Suprapubic skin (tissue), 4 donors: ENCODE data around the gene LILRB5. TPM values are rescaled to one million over a fixed set of nuclear protein-coding genes. Genes with fewer than 3 reads are reported as not detected.

Source experiments
- DNase-seq, 2 donors: peaks; one replicate each; pipeline ENCODE4 v3.0.0-alpha.2; 2019; ENCODE audit warnings: low spot score in 2 of 2
- H3K27ac ChIP-seq: fragments of 200-600 bp; sonication (generic); one replicate; pipeline ENCODE4 v1.5.1; 2019
- H3K27me3 ChIP-seq: fragments of 200-600 bp; sonication (generic); one replicate; pipeline ENCODE4 v1.5.1; 2019
- H3K36me3 ChIP-seq: fragments of 200-600 bp; sonication (generic); one replicate; pipeline ENCODE4 v1.5.1; 2019
- H3K4me1 ChIP-seq: fragments of 200-600 bp; sonication (generic); one replicate; pipeline ENCODE4 v1.5.1; 2019
- H3K4me3 ChIP-seq: fragments of 200-600 bp; sonication (generic); one replicate; pipeline ENCODE4 v1.5.1; 2019; ENCODE audit warnings: mild to moderate bottlenecking
- H3K9me3 ChIP-seq: fragments of 200-600 bp; sonication (generic); one replicate; pipeline ENCODE4 v1.5.1; 2019
- EP300 ChIP-seq: sonication (generic); formaldehyde crosslinking; IDR thresholded peaks from one replicate; pipeline ENCODE4 v1.6.1; 2017; ENCODE audit warnings: antibody characterized with exemption
- POLR2A ChIP-seq, 2 donors: fragments of 450-650 bp; IDR thresholded peaks; one replicate each; pipeline ENCODE4 v1.6.1; 2017; ENCODE audit warnings: antibody characterized with exemption in 2 of 2, mild to moderate bottlenecking in 2 of 2, moderate library complexity in 2 of 2
- POLR2AphosphoS5 ChIP-seq, 3 donors: sonication (generic); formaldehyde crosslinking; IDR thresholded peaks; one replicate each; pipeline ENCODE4 v1.6.1; 2017; ENCODE audit warnings: antibody characterized with exemption in 3 of 3
- WGBS: methylation state at CpG from one replicate; pipeline ENCODE4 v1.1.5; 2018; 5-methylcytosine and 5-hydroxymethylcytosine counted together
- total RNA-seq, 4 donors: library from RNA; depleted of rRNA; stranded (reverse); fragments of >200 nt; gene quantifications; one replicate each; pipeline ENCODE4 v1.1.0, GENCODE V29; 2016
- TF ChIP-seq, protein P1 (sequence below), 2 donors: fragments of 200-600 bp in 1 of 2; fragments of 450-650 bp in 1 of 2; sonication (generic) in 1 of 2; IDR thresholded peaks; one replicate each; pipeline ENCODE4 v1.5.1; 2016 to 2019; ENCODE audit warnings: antibody characterized with exemption in 2 of 2, mild to moderate bottlenecking in 1 of 2, moderate library complexity in 1 of 2

The LILRB5 gene
- total RNA-seq, 4 donors from 2014 or later: 0.68 to 3.4 (median 2.0) TPM

DNA sequence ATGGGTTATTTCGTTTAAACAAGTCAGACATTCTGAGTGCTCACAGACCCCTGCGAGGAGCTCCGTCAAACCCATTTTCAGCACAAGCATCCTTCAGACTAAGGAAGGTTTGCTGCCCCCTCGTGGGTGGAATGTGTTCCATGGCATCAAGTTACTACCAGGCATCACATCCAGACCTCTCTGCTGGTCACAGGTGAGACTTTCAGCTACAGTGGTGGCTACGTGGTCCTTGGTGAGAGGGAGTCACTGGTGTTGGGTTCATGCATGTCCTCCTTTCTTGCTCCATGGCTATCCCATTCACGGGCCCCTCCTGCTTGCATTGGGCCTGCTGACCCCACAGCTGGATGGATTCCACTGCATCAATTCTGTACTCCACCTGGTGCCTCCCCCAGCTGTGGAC lies 9.1 kb upstream of the LILRB5 start:
- Histone ChIP-seq H3K4me1 (no peaks in the 10 kb centered on the region), H3K27me3 (peaks cover 4% of the 10 kb centered on the region), H3K9me3 (no peaks in the 10 kb centered on the region), H3K36me3 (no peaks in the 10 kb centered on the region), H3K4me3 (no peak overlapping the region), H3K27ac (no peak overlapping the region)
- DNase-seq: peak; percentile 64 to 86
- 8% methylated on average over 5 of the region's 6 CpGs for WGBS
- TF ChIP-seq, protein P1, sequence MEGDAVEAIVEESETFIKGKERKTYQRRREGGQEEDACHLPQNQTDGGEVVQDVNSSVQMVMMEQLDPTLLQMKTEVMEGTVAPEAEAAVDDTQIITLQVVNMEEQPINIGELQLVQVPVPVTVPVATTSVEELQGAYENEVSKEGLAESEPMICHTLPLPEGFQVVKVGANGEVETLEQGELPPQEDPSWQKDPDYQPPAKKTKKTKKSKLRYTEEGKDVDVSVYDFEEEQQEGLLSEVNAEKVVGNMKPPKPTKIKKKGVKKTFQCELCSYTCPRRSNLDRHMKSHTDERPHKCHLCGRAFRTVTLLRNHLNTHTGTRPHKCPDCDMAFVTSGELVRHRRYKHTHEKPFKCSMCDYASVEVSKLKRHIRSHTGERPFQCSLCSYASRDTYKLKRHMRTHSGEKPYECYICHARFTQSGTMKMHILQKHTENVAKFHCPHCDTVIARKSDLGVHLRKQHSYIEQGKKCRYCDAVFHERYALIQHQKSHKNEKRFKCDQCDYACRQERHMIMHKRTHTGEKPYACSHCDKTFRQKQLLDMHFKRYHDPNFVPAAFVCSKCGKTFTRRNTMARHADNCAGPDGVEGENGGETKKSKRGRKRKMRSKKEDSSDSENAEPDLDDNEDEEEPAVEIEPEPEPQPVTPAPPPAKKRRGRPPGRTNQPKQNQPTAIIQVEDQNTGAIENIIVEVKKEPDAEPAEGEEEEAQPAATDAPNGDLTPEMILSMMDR (IDR thresholded peaks at IDR 0.05): peak in 1 of 2 donors; percentile 69
- TF ChIP-seq POLR2A (IDR thresholded peaks at IDR 0.05): no peak

DNA sequence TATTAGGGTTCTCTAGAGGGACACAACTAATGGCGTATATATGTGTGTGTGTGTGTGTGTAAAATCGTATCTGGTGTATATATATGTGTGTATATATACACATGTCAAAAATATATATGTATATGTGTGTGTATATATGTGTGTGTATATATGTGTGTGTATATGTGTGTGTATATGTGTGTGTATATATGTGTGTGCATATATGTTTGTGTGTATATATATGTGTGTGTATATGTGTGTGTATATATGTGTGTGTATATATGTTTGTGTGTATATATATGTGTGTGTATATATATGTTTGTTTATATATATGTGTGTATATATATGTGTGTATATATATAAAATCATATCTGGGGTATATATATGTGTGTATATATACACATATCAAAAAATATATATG lies 5.4 kb upstream of the LILRB5 start:
- H3K9me3 ChIP-seq: no peaks in the 10 kb centered on the region
- no peak for TF ChIP-seq POLR2A (IDR thresholded peaks at IDR 0.05)
- TF ChIP-seq EP300: no peak
- no peak for TF ChIP-seq POLR2AphosphoS5 (IDR thresholded peaks at IDR 0.05)
- TF ChIP-seq, protein P1 (IDR thresholded peaks at IDR 0.05): no peak
- no peaks in the 10 kb centered on the region for H3K36me3 ChIP-seq
- 74% methylated on average over 2 of the region's 2 CpGs for whole genome bisulfite sequencing
- peaks cover 4% of the 10 kb centered on the region for H3K27me3 ChIP-seq
- no peak for DNase-seq
- H3K4me1 ChIP-seq: no peaks in the 10 kb centered on the region
- no peak overlapping the region for H3K4me3 ChIP-seq
- no peak overlapping the region for H3K27ac ChIP-seq

DNA sequence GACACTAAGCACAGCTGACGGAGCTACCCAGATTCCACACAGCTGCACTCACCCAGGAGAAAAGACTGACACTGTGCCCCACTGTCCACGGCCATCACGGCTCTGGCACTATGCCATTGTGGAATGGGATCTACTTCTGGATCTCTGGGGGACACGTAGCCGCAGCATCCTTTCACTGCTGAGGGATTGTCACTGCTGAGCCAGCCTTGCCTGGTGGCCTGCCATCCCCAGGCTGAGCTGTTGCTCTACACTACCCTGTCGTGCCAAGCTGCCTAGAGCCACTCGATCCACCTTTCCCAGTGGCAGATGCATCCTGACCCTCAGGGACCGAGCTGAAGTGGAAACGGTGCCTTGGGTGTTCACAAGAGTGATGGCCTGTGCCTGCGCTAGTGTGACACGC lies 5.0 kb upstream of the LILRB5 start:
- H3K4me3 ChIP-seq: no peak overlapping the region
- peak; percentile 30 to 66 for DNase-seq
- no peaks in the 10 kb centered on the region for H3K4me1 ChIP-seq
- peaks cover 7% of the 10 kb centered on the region for H3K27me3 ChIP-seq
- no peak overlapping the region for H3K27ac ChIP-seq
- no peaks in the 10 kb centered on the region for H3K9me3 ChIP-seq
- WGBS: 72% methylated on average over 9 of the region's 11 CpGs
- no peaks in the 10 kb centered on the region for H3K36me3 ChIP-seq
- TF ChIP-seq POLR2AphosphoS5 (IDR thresholded peaks at IDR 0.05) (no peak), POLR2A (IDR thresholded peaks at IDR 0.05) (no peak), EP300 (no peak)
- TF ChIP-seq, protein P1 (IDR thresholded peaks at IDR 0.05): no peak

DNA sequence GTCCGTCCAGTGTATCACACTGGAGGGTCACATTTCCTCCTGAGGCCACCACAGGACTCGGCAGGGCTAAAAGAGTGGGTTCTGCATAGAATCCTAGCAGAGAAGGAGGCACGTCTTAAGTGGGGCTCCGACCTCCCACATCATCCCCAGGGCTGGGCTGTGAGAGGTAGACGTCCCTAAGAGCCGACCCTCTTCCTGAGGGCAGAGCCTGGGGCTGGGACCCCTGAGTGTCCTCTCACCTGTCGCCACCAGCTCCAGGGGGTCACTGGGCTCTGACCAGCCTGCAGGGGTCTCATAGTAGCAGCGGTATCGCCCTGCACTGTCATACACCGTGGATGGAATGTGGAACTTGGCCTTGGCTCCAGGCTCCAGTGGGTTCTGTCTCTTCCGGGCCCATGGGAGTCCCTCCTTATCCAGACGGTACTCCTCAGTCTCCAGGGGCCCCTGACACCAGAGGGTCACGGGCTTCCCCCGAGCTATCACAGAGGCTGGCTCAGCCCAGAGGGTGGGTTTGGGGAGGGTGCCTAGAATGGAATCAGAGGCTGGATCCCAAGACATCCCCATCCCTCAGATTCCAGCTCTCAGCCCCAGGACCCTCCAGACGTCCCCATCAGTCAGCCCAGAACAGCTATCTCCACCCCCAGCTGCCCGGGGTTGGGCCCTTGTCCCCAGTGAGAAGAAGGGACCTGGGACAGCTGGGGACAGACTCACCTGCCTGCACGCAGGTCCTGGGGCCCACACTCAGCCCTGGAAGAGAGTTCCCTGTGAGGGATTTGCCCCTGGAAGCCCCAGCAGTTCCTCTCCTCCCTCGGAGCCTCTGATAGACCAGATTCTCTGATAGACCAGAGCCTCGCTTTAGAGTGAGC lies 590 bp downstream of the LILRB5 start:
- Histone ChIP-seq H3K27ac (no peak overlapping the region), H3K9me3 (no peaks in the 10 kb centered on the region), H3K4me3 (peak overlapping the region; percentile 27), H3K4me1 (no peaks in the 10 kb centered on the region), H3K36me3 (no peaks in the 10 kb centered on the region), H3K27me3 (peaks cover 53% of the 10 kb centered on the region)
- 60% methylated on average over 7 of the region's 19 CpGs for WGBS
- TF ChIP-seq POLR2A (IDR thresholded peaks at IDR 0.05) (no peak), POLR2AphosphoS5 (IDR thresholded peaks at IDR 0.05) (no peak), EP300 (no peak)
- TF ChIP-seq, protein P1 (IDR thresholded peaks at IDR 0.05): no peak
- peak; percentile 38 to 65 for DNase-seq

DNA sequence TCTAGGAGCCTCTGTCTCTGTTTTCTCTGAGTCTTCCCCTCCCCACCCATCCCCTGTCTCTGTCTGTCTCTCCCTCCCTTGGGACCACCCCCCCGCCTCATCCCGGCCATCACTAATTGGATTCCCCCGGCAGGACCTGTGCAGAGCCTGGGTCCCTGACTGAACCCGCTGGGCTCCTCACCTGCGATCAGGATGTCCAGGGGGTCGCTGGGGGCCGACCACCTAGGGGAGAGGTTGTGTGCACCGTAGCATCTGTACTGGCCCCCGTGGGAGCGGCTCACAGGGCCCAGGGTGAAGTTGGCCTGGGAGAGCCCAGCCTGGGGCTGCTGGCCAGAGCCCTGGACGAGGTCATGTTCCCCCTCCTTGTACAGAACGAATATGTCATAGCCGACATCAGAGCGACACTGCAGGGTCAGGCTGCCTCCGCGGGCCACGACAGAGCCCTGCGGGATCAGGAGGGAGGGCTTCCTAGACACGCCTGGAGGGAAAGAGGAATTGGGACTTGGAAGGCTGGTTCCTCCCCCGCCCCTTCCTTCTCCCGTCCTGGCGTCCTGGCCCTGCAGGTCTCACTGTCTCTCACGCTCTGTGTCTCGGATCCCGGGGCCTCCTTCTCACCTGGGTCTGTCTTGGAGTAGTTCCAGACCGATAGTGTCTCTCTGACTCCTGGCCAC lies 1.8 kb downstream of the LILRB5 start:
- Histone ChIP-seq H3K36me3 (no peaks in the 10 kb centered on the region), H3K27ac (no peak overlapping the region), H3K27me3 (peaks cover 53% of the 10 kb centered on the region), H3K9me3 (no peaks in the 10 kb centered on the region), H3K4me3 (peak overlapping the region; percentile 27), H3K4me1 (no peaks in the 10 kb centered on the region)
- TF ChIP-seq EP300: no peak
- no peak for TF ChIP-seq POLR2AphosphoS5 (IDR thresholded peaks at IDR 0.05)
- no peak for TF ChIP-seq POLR2A (IDR thresholded peaks at IDR 0.05)
- TF ChIP-seq, protein P1 (IDR thresholded peaks at IDR 0.05): no peak
- DNase-seq: peak; percentile 55 to 62
- WGBS: 27% methylated on average over 10 of the region's 26 CpGs
